ENCODE results near the gene SESN1.
"Not testable (repeated sequence)": the region's sequence is repeated elsewhere in the genome, so short reads cannot be mapped to it uniquely, and the experiment has no call there.

SESN1 gene

GRCh38 chr6:108983151-108983550 is 111.5 kb downstream of the SESN1 start:
- H3K4me3 ChIP-seq (ENCODE audit: low read depth, low read length): no peak overlapping the region
- DNase-seq (ENCODE audit: low read depth): no peak
- TF ChIP-seq CTCF (IDR thresholded peaks at IDR 0.05; ENCODE audit: low read depth, low read length, missing control alignments): no peak

- TF ChIP-seq CTCF (IDR thresholded peaks at IDR 0.05; ENCODE audit: low read depth, low read length, missing control alignments): no peak
- no peak for DNase-seq (ENCODE audit: low read depth)
- H3K4me3 ChIP-seq (ENCODE audit: low read depth, low read length): no peak overlapping the region
Measured at GRCh38 chr6:108982154-108983113, 112.2 kb downstream of the SESN1 start.

- not testable (repeated sequence) for H3K4me3 ChIP-seq (ENCODE audit: low read depth, low read length); DNase-seq (ENCODE audit: low read depth)
Measured at GRCh38 chr6:108978638-108979037, 116.0 kb downstream of the SESN1 start.

GRCh38 chr6:108974201-108974600 is 120.4 kb downstream of the SESN1 start:
- no peak for TF ChIP-seq CTCF (IDR thresholded peaks at IDR 0.05; ENCODE audit: low read depth, low read length, missing control alignments)
- no peak overlapping the region for H3K4me3 ChIP-seq (ENCODE audit: low read depth, low read length)
- no peak for DNase-seq (ENCODE audit: low read depth)

GRCh38 chr6:108969776-108970175 is 124.9 kb downstream of the SESN1 start:
- no peak overlapping the region for H3K4me3 ChIP-seq (ENCODE audit: low read depth, low read length)
- no peak for DNase-seq (ENCODE audit: low read depth)
- no peak for TF ChIP-seq CTCF (IDR thresholded peaks at IDR 0.05; ENCODE audit: low read depth, low read length, missing control alignments)

GRCh38 chr6:108968325-108969316 is 126.0 kb downstream of the SESN1 start:
- no peak overlapping the region for H3K4me3 ChIP-seq (ENCODE audit: low read depth, low read length)
- no peak for TF ChIP-seq CTCF (IDR thresholded peaks at IDR 0.05; ENCODE audit: low read depth, low read length, missing control alignments)
- no peak for DNase-seq (ENCODE audit: low read depth)

Measured in GM12864 (cell line).